ENCODE data around the gene PDE6A.

PDE6A gene

GRCh38 chr5:149901511-149901910 lies 43.1 kb downstream of the PDE6A start:
- 74% methylated on average over 2 of the region's 2 CpGs for WGBS

GRCh38 chr5:149900390-149900789 lies 44.2 kb downstream of the PDE6A start:
- no peak overlapping the region for H3K4me2 ChIP-seq (ENCODE audit: low read length, poor library complexity, severe bottlenecking)
- no peak overlapping the region for H2AFZ ChIP-seq (ENCODE audit: low read depth, low read length)
- H3K27me3 ChIP-seq (ENCODE audit: control insufficient read depth in 1 of 2, insufficient read depth in 1 of 2, low read length in 2 of 2) = peaks cover 0 to 60% of the 10 kb centered on the region in 2 experiments
- no peaks in the 10 kb centered on the region for H3K9me3 ChIP-seq (ENCODE audit: control insufficient read depth, low read length)
- H3K79me1 ChIP-seq (replicated peaks; ENCODE audit: low read length, poor library complexity, severe bottlenecking) = no peaks in the 10 kb centered on the region
- no peak overlapping the region for H3K27ac ChIP-seq (ENCODE audit: low read length, poor library complexity, severe bottlenecking)
- no peak for DNase-seq
- H3K23ac ChIP-seq (ENCODE audit: low read length in 2 of 2) = no peak overlapping the region
- peaks cover 3% of the 10 kb centered on the region for H3K4me1 ChIP-seq (ENCODE audit: control insufficient read depth, insufficient read depth, low read depth, low read length)
- no peak overlapping the region for H2BK120ac ChIP-seq (ENCODE audit: low read depth, low read length)
- no peak overlapping the region for H3K4me3 ChIP-seq (ENCODE audit: insufficient read depth in 1 of 2, low read depth in 1 of 2, low read length in 2 of 2)
- H3K9ac ChIP-seq (ENCODE audit: low read length) = no peak overlapping the region
- no peaks in the 10 kb centered on the region for H3K36me3 ChIP-seq (ENCODE audit: control insufficient read depth in 1 of 2, insufficient read depth in 2 of 2, low read depth in 1 of 2, low read length in 2 of 2)
- 50% methylated on average over 1 of the region's 2 CpGs for WGBS
- no peak overlapping the region for H4K91ac ChIP-seq (ENCODE audit: low read length)
- no peak overlapping the region for H2AK5ac ChIP-seq (ENCODE audit: low read length, severe bottlenecking)
- no peak overlapping the region for H3K4ac ChIP-seq (ENCODE audit: low read depth in 1 of 2, low read length in 2 of 2)
- no peak overlapping the region for H4K8ac ChIP-seq (ENCODE audit: low read length)
- no peak overlapping the region for H2BK5ac ChIP-seq (ENCODE audit: low read depth, low read length, poor library complexity, severe bottlenecking)
- H3K18ac ChIP-seq (ENCODE audit: low read depth in 1 of 2, low read length in 2 of 2) = no peak overlapping the region
- no peak overlapping the region for H2BK15ac ChIP-seq (ENCODE audit: low read depth, poor library complexity, severe bottlenecking)
- H3K14ac ChIP-seq (ENCODE audit: low read length in 2 of 2) = no peak overlapping the region
- no peak overlapping the region for H2BK12ac ChIP-seq (ENCODE audit: low read length in 2 of 2)

More at GRCh38 chr5:149901511-149901910, 43.1 kb downstream of the PDE6A start:
- no peak overlapping the region for H2BK15ac ChIP-seq (ENCODE audit: low read depth, poor library complexity, severe bottlenecking)
- peaks cover 3% of the 10 kb centered on the region for H3K4me1 ChIP-seq (ENCODE audit: control insufficient read depth, insufficient read depth, low read depth, low read length)
- no peak overlapping the region for H2AK5ac ChIP-seq (ENCODE audit: low read length, severe bottlenecking)
- no peak overlapping the region for H3K4ac ChIP-seq (ENCODE audit: low read depth in 1 of 2, low read length in 2 of 2)
- peaks cover 0 to 61% of the 10 kb centered on the region in 2 experiments for H3K27me3 ChIP-seq (ENCODE audit: control insufficient read depth in 1 of 2, insufficient read depth in 1 of 2, low read length in 2 of 2)
- H3K23ac ChIP-seq (ENCODE audit: low read length in 2 of 2) = no peak overlapping the region
- H3K14ac ChIP-seq (ENCODE audit: low read length in 2 of 2) = no peak overlapping the region
- H3K79me1 ChIP-seq (replicated peaks; ENCODE audit: low read length, poor library complexity, severe bottlenecking) = no peaks in the 10 kb centered on the region
- H3K4me3 ChIP-seq (ENCODE audit: insufficient read depth in 1 of 2, low read depth in 1 of 2, low read length in 2 of 2) = no peak overlapping the region
- no peak overlapping the region for H3K9ac ChIP-seq (ENCODE audit: low read length)
- no peaks in the 10 kb centered on the region for H3K9me3 ChIP-seq (ENCODE audit: control insufficient read depth, low read length)
- H2AFZ ChIP-seq (ENCODE audit: low read depth, low read length) = no peak overlapping the region
- no peak overlapping the region for H3K27ac ChIP-seq (ENCODE audit: low read length, poor library complexity, severe bottlenecking)
- H3K18ac ChIP-seq (ENCODE audit: low read depth in 1 of 2, low read length in 2 of 2) = no peak overlapping the region
- no peak overlapping the region for H4K91ac ChIP-seq (ENCODE audit: low read length)
- H4K8ac ChIP-seq (ENCODE audit: low read length) = no peak overlapping the region
- no peak overlapping the region for H2BK120ac ChIP-seq (ENCODE audit: low read depth, low read length)
- DNase-seq = no peak
- H3K36me3 ChIP-seq (ENCODE audit: control insufficient read depth in 1 of 2, insufficient read depth in 2 of 2, low read depth in 1 of 2, low read length in 2 of 2) = no peaks in the 10 kb centered on the region
- no peak overlapping the region for H2BK5ac ChIP-seq (ENCODE audit: low read depth, low read length, poor library complexity, severe bottlenecking)
- H3K4me2 ChIP-seq (ENCODE audit: low read length, poor library complexity, severe bottlenecking) = no peak overlapping the region
- no peak overlapping the region for H2BK12ac ChIP-seq (ENCODE audit: low read length in 2 of 2)

- 100% methylated on average over 1 of the region's 1 CpG for WGBS
Observed at GRCh38 chr5:149898811-149899210, 45.8 kb downstream of the PDE6A start.

GRCh38 chr5:149895416-149896345 lies 48.9 kb downstream of the PDE6A start:
- 64% methylated on average over 6 of the region's 7 CpGs for WGBS
- Histone ChIP-seq H2AK5ac (ENCODE audit: low read length, severe bottlenecking) (no peak overlapping the region), H2AFZ (ENCODE audit: low read depth, low read length) (no peak overlapping the region), H2BK120ac (ENCODE audit: low read depth, low read length) (no peak overlapping the region), H3K4ac (ENCODE audit: low read depth in 1 of 2, low read length in 2 of 2) (no peak overlapping the region), H3K9ac (ENCODE audit: low read length) (no peak overlapping the region), H3K79me1 (replicated peaks; ENCODE audit: low read length, poor library complexity, severe bottlenecking) (no peaks in the 10 kb centered on the region), H3K27ac (ENCODE audit: low read length, poor library complexity, severe bottlenecking) (no peak overlapping the region), H3K9me3 (ENCODE audit: control insufficient read depth, low read length) (no peaks in the 10 kb centered on the region), H2BK15ac (ENCODE audit: low read depth, poor library complexity, severe bottlenecking) (no peak overlapping the region), H3K14ac (ENCODE audit: low read length in 2 of 2) (no peak overlapping the region), H3K23ac (ENCODE audit: low read length in 2 of 2) (no peak overlapping the region), H3K4me3 (ENCODE audit: insufficient read depth in 1 of 2, low read depth in 1 of 2, low read length in 2 of 2) (no peak overlapping the region), H3K18ac (ENCODE audit: low read depth in 1 of 2, low read length in 2 of 2) (no peak overlapping the region), H2BK12ac (ENCODE audit: low read length in 2 of 2) (no peak overlapping the region), H3K36me3 (ENCODE audit: control insufficient read depth in 1 of 2, insufficient read depth in 2 of 2, low read depth in 1 of 2, low read length in 2 of 2) (no peaks in the 10 kb centered on the region), H3K4me1 (ENCODE audit: control insufficient read depth, insufficient read depth, low read depth, low read length) (no peaks in the 10 kb centered on the region), H4K8ac (ENCODE audit: low read length) (no peak overlapping the region), H3K27me3 (ENCODE audit: control insufficient read depth in 1 of 2, insufficient read depth in 1 of 2, low read length in 2 of 2) (peaks cover 0 to 38% of the 10 kb centered on the region in 2 experiments), H2BK5ac (ENCODE audit: low read depth, low read length, poor library complexity, severe bottlenecking) (no peak overlapping the region), H4K91ac (ENCODE audit: low read length) (no peak overlapping the region), H3K4me2 (ENCODE audit: low read length, poor library complexity, severe bottlenecking) (no peak overlapping the region)
- peak; percentile 41 for DNase-seq

More at GRCh38 chr5:149898811-149899210, 45.8 kb downstream of the PDE6A start:
- Histone ChIP-seq H2BK15ac (ENCODE audit: low read depth, poor library complexity, severe bottlenecking) (no peak overlapping the region), H2AFZ (ENCODE audit: low read depth, low read length) (no peak overlapping the region), H3K36me3 (ENCODE audit: control insufficient read depth in 1 of 2, insufficient read depth in 2 of 2, low read depth in 1 of 2, low read length in 2 of 2) (no peaks in the 10 kb centered on the region), H2AK5ac (ENCODE audit: low read length, severe bottlenecking) (no peak overlapping the region), H3K23ac (ENCODE audit: low read length in 2 of 2) (no peak overlapping the region), H3K27me3 (ENCODE audit: control insufficient read depth in 1 of 2, insufficient read depth in 1 of 2, low read length in 2 of 2) (peaks cover 0 to 48% of the 10 kb centered on the region in 2 experiments), H3K4me1 (ENCODE audit: control insufficient read depth, insufficient read depth, low read depth, low read length) (no peaks in the 10 kb centered on the region), H3K9me3 (ENCODE audit: control insufficient read depth, low read length) (no peaks in the 10 kb centered on the region), H3K27ac (ENCODE audit: low read length, poor library complexity, severe bottlenecking) (no peak overlapping the region), H3K4me3 (ENCODE audit: insufficient read depth in 1 of 2, low read depth in 1 of 2, low read length in 2 of 2) (no peak overlapping the region), H2BK5ac (ENCODE audit: low read depth, low read length, poor library complexity, severe bottlenecking) (no peak overlapping the region), H3K4me2 (ENCODE audit: low read length, poor library complexity, severe bottlenecking) (no peak overlapping the region), H3K4ac (ENCODE audit: low read depth in 1 of 2, low read length in 2 of 2) (no peak overlapping the region), H2BK12ac (ENCODE audit: low read length in 2 of 2) (no peak overlapping the region), H4K8ac (ENCODE audit: low read length) (no peak overlapping the region), H3K79me1 (replicated peaks; ENCODE audit: low read length, poor library complexity, severe bottlenecking) (no peaks in the 10 kb centered on the region), H2BK120ac (ENCODE audit: low read depth, low read length) (no peak overlapping the region), H3K14ac (ENCODE audit: low read length in 2 of 2) (no peak overlapping the region), H3K9ac (ENCODE audit: low read length) (no peak overlapping the region), H3K18ac (ENCODE audit: low read depth in 1 of 2, low read length in 2 of 2) (no peak overlapping the region), H4K91ac (ENCODE audit: low read length) (no peak overlapping the region)
- no peak for DNase-seq

Measured in mesenchymal stem cell (in vitro differentiated cells and primary cell).